Measurements from ENCODE around the gene TNXB. TPM values are rescaled to one million over a fixed set of nuclear protein-coding genes. Genes with fewer than 3 reads are reported as not detected.
A peak's percentile ranks its signal among the peaks of the same experiment; 100 is the strongest.
"Not testable (repeated sequence)": the region's sequence is repeated elsewhere in the genome, so short reads cannot be mapped to it uniquely, and the experiment has no call there.

The TNXB gene
- total RNA-seq, 1 experiment from 2014 or later, result 22.2 TPM

GRCh38 chr6:32067521-32067920 is 41.6 kb downstream of the TNXB start:
- not testable (repeated sequence) for DNase-seq (ENCODE audit: extremely low read depth, low read depth)

GRCh38 chr6:32064706-32065105 is 44.4 kb downstream of the TNXB start:
- DNase-seq (ENCODE audit: extremely low read depth, low read depth), result no peak

- DNase-seq (ENCODE audit: extremely low read depth, low read depth), result no peak
Observed at GRCh38 chr6:32060966-32061655, 48.0 kb downstream of the TNXB start.

GRCh38 chr6:32058511-32058963 is 50.6 kb downstream of the TNXB start:
- no peak for DNase-seq (ENCODE audit: extremely low read depth, low read depth)

GRCh38 chr6:32057966-32058365 is 51.2 kb downstream of the TNXB start:
- no peak for DNase-seq (ENCODE audit: extremely low read depth, low read depth)

- DNase-seq (ENCODE audit: extremely low read depth, low read depth), result no peak
Observed at GRCh38 chr6:32056254-32056653, 52.9 kb downstream of the TNXB start.

- DNase-seq (ENCODE audit: extremely low read depth, low read depth), result not testable (repeated sequence)
Observed at GRCh38 chr6:32055756-32056155, 53.4 kb downstream of the TNXB start.

GRCh38 chr6:32053314-32053713 is 55.8 kb downstream of the TNXB start:
- not testable (repeated sequence) for DNase-seq (ENCODE audit: extremely low read depth, low read depth)

- not testable (repeated sequence) for DNase-seq (ENCODE audit: extremely low read depth, low read depth)
Observed at GRCh38 chr6:32052626-32053025, 56.5 kb downstream of the TNXB start.

- DNase-seq (ENCODE audit: extremely low read depth, low read depth), result no peak
Observed at GRCh38 chr6:32050562-32050961, 58.6 kb downstream of the TNXB start.

GRCh38 chr6:32049736-32050135 is 59.4 kb downstream of the TNXB start:
- not testable (repeated sequence) for DNase-seq (ENCODE audit: extremely low read depth, low read depth)

- DNase-seq (ENCODE audit: extremely low read depth, low read depth), result not testable (repeated sequence)
Observed at GRCh38 chr6:32049149-32049548, 60.0 kb downstream of the TNXB start.

GRCh38 chr6:32047855-32048766 is 61.0 kb downstream of the TNXB start:
- DNase-seq (ENCODE audit: extremely low read depth, low read depth), result peak; percentile 59

- DNase-seq (ENCODE audit: extremely low read depth, low read depth), result no peak
Observed at GRCh38 chr6:32047539-32047854, 61.6 kb downstream of the TNXB start.

- DNase-seq (ENCODE audit: extremely low read depth, low read depth), result peak; percentile 63
Observed at GRCh38 chr6:32047084-32047478, 62.1 kb downstream of the TNXB start.

- peak; percentile 33 for DNase-seq (ENCODE audit: extremely low read depth, low read depth)
Observed at GRCh38 chr6:32046450-32047083, 62.6 kb downstream of the TNXB start.

GRCh38 chr6:32045811-32046449 is 63.2 kb downstream of the TNXB start:
- DNase-seq (ENCODE audit: extremely low read depth, low read depth), result no peak

GRCh38 chr6:32044916-32045315 is 64.2 kb downstream of the TNXB start:
- DNase-seq (ENCODE audit: extremely low read depth, low read depth), result not testable (repeated sequence)

GRCh38 chr6:32043589-32044380 is 65.4 kb downstream of the TNXB start:
- DNase-seq (ENCODE audit: extremely low read depth, low read depth), result not testable (repeated sequence)

- not testable (repeated sequence) for DNase-seq (ENCODE audit: extremely low read depth, low read depth)
Observed at GRCh38 chr6:32042276-32042675, 66.9 kb downstream of the TNXB start.

Data from NCI-H460 (cell line).